ENCODE measurements around the gene PRR22.

PRR22 gene

GRCh38 chr19:5784581-5785147 is at the start of gene PRR22:
PRR22 (minus strand) TSS chr19:5784746; CDS start chr19:5784660, 86 bp downstream.
- Histone ChIP-seq H3K4me3 (ENCODE audit: low read depth in 1 of 2, low read length in 2 of 2) (no peak within 1 kb of the TSS), H3K27me3 (ENCODE audit: control insufficient read depth in 1 of 2, insufficient read depth in 2 of 2, low read length in 2 of 2) (no peaks in the 10 kb centered on the region), H3K36me3 (ENCODE audit: control insufficient read depth in 1 of 2, insufficient read depth in 2 of 2, low read length in 2 of 2) (peaks cover 19 to 52% of the 10 kb centered on the region in 2 donors), H3K9me3 (ENCODE audit: control insufficient read depth in 1 of 2, low read length in 2 of 2) (no peaks in the 10 kb centered on the region), H3K9ac (ENCODE audit: low read depth in 1 of 2, low read length in 2 of 2) (no peak within 1 kb of the TSS), H3K4me1 (ENCODE audit: control insufficient read depth in 1 of 2, insufficient read depth in 2 of 2, low read length in 2 of 2) (no peaks in the 10 kb centered on the region), H3K27ac (ENCODE audit: low read depth, low read length) (no peak within 1 kb of the TSS)

- no peaks in the 10 kb centered on the region for H3K9me3 ChIP-seq (ENCODE audit: control insufficient read depth in 1 of 2, low read length in 2 of 2)
- no peak overlapping the region for H3K4me3 ChIP-seq (ENCODE audit: low read depth in 1 of 2, low read length in 2 of 2)
- H3K9ac ChIP-seq (ENCODE audit: low read depth in 1 of 2, low read length in 2 of 2) = no peak overlapping the region
- H3K36me3 ChIP-seq (ENCODE audit: control insufficient read depth in 1 of 2, insufficient read depth in 2 of 2, low read length in 2 of 2) = peaks cover 0 to 19% of the 10 kb centered on the region in 2 donors
- no peak overlapping the region for H3K27ac ChIP-seq (ENCODE audit: low read depth, low read length)
- peaks cover 11 to 12% of the 10 kb centered on the region in 2 donors for H3K4me1 ChIP-seq (ENCODE audit: control insufficient read depth in 1 of 2, insufficient read depth in 2 of 2, low read length in 2 of 2)
- H3K27me3 ChIP-seq (ENCODE audit: control insufficient read depth in 1 of 2, insufficient read depth in 2 of 2, low read length in 2 of 2) = no peaks in the 10 kb centered on the region
These were observed 48.1 kb upstream of the PRR22 start for GRCh38 chr19:5832527-5833216.

- Histone ChIP-seq H3K36me3 (ENCODE audit: control insufficient read depth in 1 of 2, insufficient read depth in 2 of 2, low read length in 2 of 2) (peaks cover 0 to 19% of the 10 kb centered on the region in 2 donors), H3K27me3 (ENCODE audit: control insufficient read depth in 1 of 2, insufficient read depth in 2 of 2, low read length in 2 of 2) (no peaks in the 10 kb centered on the region), H3K4me1 (ENCODE audit: control insufficient read depth in 1 of 2, insufficient read depth in 2 of 2, low read length in 2 of 2) (peaks cover 15 to 17% of the 10 kb centered on the region in 2 donors), H3K4me3 (ENCODE audit: low read depth in 1 of 2, low read length in 2 of 2) (no peak overlapping the region), H3K9me3 (ENCODE audit: control insufficient read depth in 1 of 2, low read length in 2 of 2) (no peaks in the 10 kb centered on the region), H3K27ac (ENCODE audit: low read depth, low read length) (no peak overlapping the region), H3K9ac (ENCODE audit: low read depth in 1 of 2, low read length in 2 of 2) (no peak overlapping the region)
These were observed 47.5 kb upstream of the PRR22 start for GRCh38 chr19:5832061-5832460.

GRCh38 chr19:5831159-5831558 is 46.6 kb upstream of the PRR22 start:
- H3K27ac ChIP-seq (ENCODE audit: low read depth, low read length) = no peak overlapping the region
- no peak overlapping the region for H3K4me3 ChIP-seq (ENCODE audit: low read depth in 1 of 2, low read length in 2 of 2)
- H3K27me3 ChIP-seq (ENCODE audit: control insufficient read depth in 1 of 2, insufficient read depth in 2 of 2, low read length in 2 of 2) = no peaks in the 10 kb centered on the region
- no peak overlapping the region for H3K9ac ChIP-seq (ENCODE audit: low read depth in 1 of 2, low read length in 2 of 2)
- H3K9me3 ChIP-seq (ENCODE audit: control insufficient read depth in 1 of 2, low read length in 2 of 2) = no peaks in the 10 kb centered on the region
- peaks cover 0 to 19% of the 10 kb centered on the region in 2 donors for H3K36me3 ChIP-seq (ENCODE audit: control insufficient read depth in 1 of 2, insufficient read depth in 2 of 2, low read length in 2 of 2)
- peaks cover 20 to 26% of the 10 kb centered on the region in 2 donors for H3K4me1 ChIP-seq (ENCODE audit: control insufficient read depth in 1 of 2, insufficient read depth in 2 of 2, low read length in 2 of 2)

GRCh38 chr19:5829567-5830310 is 45.2 kb upstream of the PRR22 start:
- no peak overlapping the region for H3K27ac ChIP-seq (ENCODE audit: low read depth, low read length)
- peaks cover 20 to 26% of the 10 kb centered on the region in 2 donors for H3K4me1 ChIP-seq (ENCODE audit: control insufficient read depth in 1 of 2, insufficient read depth in 2 of 2, low read length in 2 of 2)
- no peak overlapping the region for H3K9ac ChIP-seq (ENCODE audit: low read depth in 1 of 2, low read length in 2 of 2)
- H3K36me3 ChIP-seq (ENCODE audit: control insufficient read depth in 1 of 2, insufficient read depth in 2 of 2, low read length in 2 of 2) = peaks cover 0 to 18% of the 10 kb centered on the region in 2 donors
- no peaks in the 10 kb centered on the region for H3K9me3 ChIP-seq (ENCODE audit: control insufficient read depth in 1 of 2, low read length in 2 of 2)
- no peak overlapping the region for H3K4me3 ChIP-seq (ENCODE audit: low read depth in 1 of 2, low read length in 2 of 2)
- H3K27me3 ChIP-seq (ENCODE audit: control insufficient read depth in 1 of 2, insufficient read depth in 2 of 2, low read length in 2 of 2) = no peaks in the 10 kb centered on the region

GRCh38 chr19:5828661-5829566 is 44.4 kb upstream of the PRR22 start:
- Histone ChIP-seq H3K36me3 (ENCODE audit: control insufficient read depth in 1 of 2, insufficient read depth in 2 of 2, low read length in 2 of 2) (peaks cover 0 to 16% of the 10 kb centered on the region in 2 donors), H3K4me3 (ENCODE audit: low read depth in 1 of 2, low read length in 2 of 2) (peak overlapping the region; percentile 68 to 80), H3K9me3 (ENCODE audit: control insufficient read depth in 1 of 2, low read length in 2 of 2) (no peaks in the 10 kb centered on the region), H3K4me1 (ENCODE audit: control insufficient read depth in 1 of 2, insufficient read depth in 2 of 2, low read length in 2 of 2) (peaks cover 20 to 26% of the 10 kb centered on the region in 2 donors), H3K27me3 (ENCODE audit: control insufficient read depth in 1 of 2, insufficient read depth in 2 of 2, low read length in 2 of 2) (no peaks in the 10 kb centered on the region), H3K27ac (ENCODE audit: low read depth, low read length) (no peak overlapping the region), H3K9ac (ENCODE audit: low read depth in 1 of 2, low read length in 2 of 2) (peak overlapping the region; percentile 21 to 66)

GRCh38 chr19:5827891-5828660 is 43.5 kb upstream of the PRR22 start:
- Histone ChIP-seq H3K36me3 (ENCODE audit: control insufficient read depth in 1 of 2, insufficient read depth in 2 of 2, low read length in 2 of 2) (peaks cover 0 to 16% of the 10 kb centered on the region in 2 donors), H3K27me3 (ENCODE audit: control insufficient read depth in 1 of 2, insufficient read depth in 2 of 2, low read length in 2 of 2) (no peaks in the 10 kb centered on the region), H3K4me1 (ENCODE audit: control insufficient read depth in 1 of 2, insufficient read depth in 2 of 2, low read length in 2 of 2) (peaks cover 20 to 26% of the 10 kb centered on the region in 2 donors), H3K9ac (ENCODE audit: low read depth in 1 of 2, low read length in 2 of 2) (peak overlapping the region; percentile 21 to 66), H3K9me3 (ENCODE audit: control insufficient read depth in 1 of 2, low read length in 2 of 2) (no peaks in the 10 kb centered on the region), H3K4me3 (ENCODE audit: low read depth in 1 of 2, low read length in 2 of 2) (peak overlapping the region; percentile 68 to 80), H3K27ac (ENCODE audit: low read depth, low read length) (peak overlapping the region; percentile 90)

- peaks cover 20 to 26% of the 10 kb centered on the region in 2 donors for H3K4me1 ChIP-seq (ENCODE audit: control insufficient read depth in 1 of 2, insufficient read depth in 2 of 2, low read length in 2 of 2)
- peak overlapping the region; percentile 90 for H3K27ac ChIP-seq (ENCODE audit: low read depth, low read length)
- peak overlapping the region; percentile 32 to 66 for H3K9ac ChIP-seq (ENCODE audit: low read depth in 1 of 2, low read length in 2 of 2)
- H3K36me3 ChIP-seq (ENCODE audit: control insufficient read depth in 1 of 2, insufficient read depth in 2 of 2, low read length in 2 of 2) = peaks cover 0 to 10% of the 10 kb centered on the region in 2 donors
- H3K4me3 ChIP-seq (ENCODE audit: low read depth in 1 of 2, low read length in 2 of 2) = peak overlapping the region; percentile 51 to 58
- H3K9me3 ChIP-seq (ENCODE audit: control insufficient read depth in 1 of 2, low read length in 2 of 2) = no peaks in the 10 kb centered on the region
- no peaks in the 10 kb centered on the region for H3K27me3 ChIP-seq (ENCODE audit: control insufficient read depth in 1 of 2, insufficient read depth in 2 of 2, low read length in 2 of 2)
These were observed 42.9 kb upstream of the PRR22 start for GRCh38 chr19:5827342-5827890.

Data from duodenal mucosa (tissue), 2 donors.